HCT116 (cell line): Measurements from ENCODE around the gene F2R. TPM values are rescaled to one million over a fixed set of nuclear protein-coding genes. Genes with fewer than 3 reads are reported as not detected.

Experiments used
- ATAC-seq: fragments of 200-7000 bp; cut with Tn5 transposase; 2 replicates; pipeline ENCODE4 v1.9.1; 2020; ENCODE audit warnings: mild to moderate bottlenecking, moderate library complexity
- BruUV-seq: library from RNA; stranded (reverse); fragments of 400-500 nt; replicated peaks from 2 replicates; lab custom pipeline; 2021; lab: Mats Ljungman, UMichigan
- CTCF ChIA-PET: fragments of 300-600 bp; sonication (Branson Sonifier 250); formaldehyde crosslinking; loops from one replicate; lab custom pipeline; 2021; ENCODE audit warnings: antibody characterized with exemption; lab: Charles Lee
- POLR2A ChIA-PET: fragments of 300-600, 350-600 bp; sonication (Branson Sonifier 250); formaldehyde crosslinking; loops from one replicate; lab custom pipeline; 2021; ENCODE audit warnings: antibody characterized with exemption; lab: Charles Lee
- RAD21 ChIA-PET, 2 experiments: fragments of 300-600 bp; sonication (Branson Sonifier 250); formaldehyde crosslinking; loops; one replicate each; lab custom pipeline; 2023; ENCODE audit warnings: low total read pairs in 2 of 2; ENCODE audit not compliant: uncharacterized antibody in 2 of 2, unreplicated experiment in 2 of 2, low non-redundant PET in 1 of 2; lab: Charles Lee
- DNase-seq: peaks from one replicate; pipeline ENCODE4 v3.0.0-alpha.2; 2010; ENCODE audit warnings: low read depth, low spot score
- H2AFZ ChIP-seq: fragments of 200-600 bp; shearing (Covaris generic), sonication (generic); 2 replicates; pipeline ENCODE4 v1.6.1; 2017; ENCODE audit warnings: low read depth, mixed run types, mixed read lengths, antibody characterized with exemption, low read length; ENCODE audit not compliant: poor library complexity, severe bottlenecking
- H3K27ac ChIP-seq: 2 replicates; pipeline ENCODE4 v1.5.1; 2012; ENCODE audit warnings: low read depth, low read length
- H3K27me3 ChIP-seq: fragments of 200-600 bp; sonication (generic); 2 replicates; pipeline ENCODE4 v1.6.1; 2016; ENCODE audit warnings: mixed run types, low read length, mixed read lengths; ENCODE audit not compliant: insufficient read depth
- H3K36me3 ChIP-seq, 2 experiments: fragments of 200-500 bp in 1 of 2; fragments of 200-600 bp in 1 of 2; sonication (Bioruptor generic) in 1 of 2; sonication (generic) in 1 of 2; 2 replicates each; pipeline versions ENCODE4 v1.5.1 to v1.6.1; 2014 to 2016; ENCODE audit warnings: low read length in 2 of 2, inconsistent platforms in 1 of 2, mixed read lengths in 1 of 2, mixed run types in 1 of 2; ENCODE audit not compliant: insufficient read depth in 2 of 2, control insufficient read depth in 1 of 2
- H3K4me1 ChIP-seq, 2 experiments: fragments of 200-600 bp in 1 of 2; sonication (generic) in 1 of 2; 2 replicates each; pipeline versions ENCODE4 v1.5.1 to v1.6.1; 2012 to 2017; ENCODE audit warnings: low read length in 2 of 2, inconsistent platforms in 1 of 2, mild to moderate bottlenecking in 1 of 2, mixed read lengths in 1 of 2, mixed run types in 1 of 2, moderate library complexity in 1 of 2; ENCODE audit not compliant: insufficient read depth in 2 of 2, control insufficient read depth in 1 of 2
- H3K4me2 ChIP-seq: fragments of 200-600 bp; sonication (generic); 2 replicates; pipeline ENCODE4 v1.6.1; 2017; ENCODE audit warnings: mixed run types, low read length, mixed read lengths
- H3K4me3 ChIP-seq, 2 experiments: fragments of 200-600 bp in 1 of 2; sonication (generic) in 1 of 2; replicated peaks in 1 of 2; 2 replicates each; pipeline ENCODE4 v1.5.1; 2011 to 2016; ENCODE audit warnings: low read length in 2 of 2, control low read depth in 1 of 2, low read depth in 1 of 2, mild to moderate bottlenecking in 1 of 2, mixed read lengths in 1 of 2, mixed run types in 1 of 2
- H3K79me2 ChIP-seq: fragments of 200-600 bp; sonication (generic); 2 replicates; pipeline ENCODE4 v1.6.1; 2017; ENCODE audit warnings: mild to moderate bottlenecking, mixed run types, low read length, moderate library complexity, mixed read lengths; ENCODE audit not compliant: insufficient read depth
- H3K9ac ChIP-seq: fragments of 200-600 bp; sonication (generic); 2 replicates; pipeline ENCODE4 v1.6.1; 2016; ENCODE audit warnings: low read length, mixed read lengths
- H3K9me2 ChIP-seq: fragments of 200-600 bp; sonication (generic), shearing (Covaris generic); 2 replicates; pipeline ENCODE4 v1.6.1; 2017; ENCODE audit warnings: mixed run types, mild to moderate bottlenecking, moderate library complexity; ENCODE audit not compliant: insufficient read depth
- H3K9me3 ChIP-seq, 2 experiments: fragments of 200-500 bp in 1 of 2; fragments of 200-600 bp in 1 of 2; sonication (Bioruptor generic) in 1 of 2; sonication (generic) in 1 of 2; 2 replicates each; pipeline ENCODE4 v1.6.1; 2014 to 2017; ENCODE audit warnings: low read length in 2 of 2, mixed read lengths in 2 of 2, inconsistent platforms in 1 of 2, low read depth in 1 of 2, mild to moderate bottlenecking in 1 of 2, mixed run types in 1 of 2, moderate library complexity in 1 of 2; ENCODE audit not compliant: control insufficient read depth in 1 of 2, insufficient read depth in 1 of 2
- H4K20me1 ChIP-seq: fragments of 200-600 bp; sonication (generic), shearing (Covaris generic); 2 replicates; pipeline ENCODE4 v1.6.1; 2017; ENCODE audit warnings: mixed run types, mild to moderate bottlenecking, moderate library complexity; ENCODE audit not compliant: insufficient read depth
- ELF1 ChIP-seq: IDR thresholded peaks from 2 replicates; pipeline ENCODE4 v1.6.1; 2012; ENCODE audit warnings: low read depth, borderline replicate concordance
- EZH2 ChIP-seq: fragments of 200-600 bp; sonication (generic); IDR thresholded peaks from 2 replicates; pipeline ENCODE4 v1.6.1; 2017; ENCODE audit warnings: antibody characterized with exemption, mixed run types
- EZH2phosphoT487 ChIP-seq: fragments of 200-600 bp; IDR thresholded peaks from 2 replicates; pipeline ENCODE4 v1.6.1; 2018; ENCODE audit warnings: antibody characterized with exemption, borderline replicate concordance
- RAD21 ChIP-seq: IDR thresholded peaks from 2 replicates; pipeline ENCODE4 v1.6.1; 2012; ENCODE audit warnings: low read depth, mild to moderate bottlenecking
- REST ChIP-seq: IDR thresholded peaks from 2 replicates; pipeline ENCODE4 v1.6.1; 2012; ENCODE audit warnings: low read depth
- SRF ChIP-seq: IDR thresholded peaks from 2 replicates; pipeline ENCODE4 v1.6.1; 2012; ENCODE audit warnings: low read depth
- TCF7L2 ChIP-seq: IDR thresholded peaks from 2 replicates; pipeline ENCODE4 v1.7.0; 2011; ENCODE audit warnings: borderline replicate concordance, inconsistent platforms; ENCODE audit not compliant: insufficient read depth, insufficient read length; ENCODE audit errors: extremely low read depth
- ZBTB33 ChIP-seq: IDR thresholded peaks from 2 replicates; pipeline ENCODE4 v1.6.1; 2011; ENCODE audit warnings: mild to moderate bottlenecking, low read length, moderate library complexity; ENCODE audit not compliant: insufficient replicate concordance; ENCODE audit errors: extremely low read depth
- intact Hi-C: fragments of 100-400 bp; cut with micrococcal nuclease; formaldehyde crosslinking; loops from 2 replicates; pipeline ENCODE4 v1.10.0; 2022
- total RNA-seq: library from RNA; stranded (reverse); gene quantifications from one replicate; pipeline ENCODE4 v1.2.1, GENCODE V29; 2021; ENCODE audit not compliant: unreplicated experiment

F2R gene
- total RNA-seq, 1 experiment from 2014 or later, result 16.6 TPM

GRCh38 chr5:76675364-76675763, 40.6 kb upstream of the F2R start:
- BruUV-seq, result no TSS peak
- Histone ChIP-seq H3K4me2 (no peak overlapping the region), H3K36me3 (no peaks in the 10 kb centered on the region), H3K79me2 (no peaks in the 10 kb centered on the region), H3K9me3 (no peaks in the 10 kb centered on the region), H3K4me1 (no peaks in the 10 kb centered on the region), H4K20me1 (no peaks in the 10 kb centered on the region), H3K27ac (no peak overlapping the region), H3K9ac (no peak overlapping the region), H3K9me2 (no peaks in the 10 kb centered on the region), H3K4me3 (no peak overlapping the region), H3K27me3 (no peaks in the 10 kb centered on the region), H2AFZ (no peak overlapping the region)
- ChIA-PET CTCF (no interaction called here), RAD21 (no interaction called here), POLR2A (no interaction called here)
- no peak for DNase-seq
- TF ChIP-seq EZH2 (no peak), SRF (no peak), REST (no peak), EZH2phosphoT487 (no peak), TCF7L2 (no peak), RAD21 (no peak), ZBTB33 (no peak), ELF1 (no peak)
- intact Hi-C loops, result no loop called here
- no peak for ATAC-seq
